Measurements from ENCODE around the gene FAXDC2.
A peak's percentile ranks its signal among the peaks of the same experiment; 100 is the strongest.
"Not testable (repeated sequence)": the region's sequence is repeated elsewhere in the genome, so short reads cannot be mapped to it uniquely, and the experiment has no call there.

FAXDC2 gene

DNA sequence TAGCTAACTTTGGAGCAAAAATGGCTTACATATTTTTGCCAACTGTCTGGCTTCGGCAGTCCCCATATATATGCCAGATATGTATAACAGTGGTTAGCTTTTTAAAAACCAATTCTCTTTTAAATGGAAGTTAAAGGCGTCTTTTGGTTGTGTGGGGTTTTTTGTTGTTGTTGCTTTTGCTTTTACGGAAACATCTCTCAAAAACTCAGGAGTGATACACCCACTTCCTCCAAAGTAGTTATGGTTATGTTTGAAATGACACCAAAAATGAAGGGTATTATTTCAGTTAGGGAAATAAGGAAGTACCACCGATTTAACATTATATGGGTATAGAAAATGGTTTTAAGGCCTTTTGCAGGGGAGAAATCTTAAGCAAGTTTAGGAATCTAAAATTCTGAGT, 10.4 kb upstream of the FAXDC2 start:
- DNase-seq = no peak

GRCh38 chr5:154860123-154860522, 9.7 kb upstream of the FAXDC2 start:
- DNase-seq = peak in 1 of 2 experiments; percentile 35

DNA sequence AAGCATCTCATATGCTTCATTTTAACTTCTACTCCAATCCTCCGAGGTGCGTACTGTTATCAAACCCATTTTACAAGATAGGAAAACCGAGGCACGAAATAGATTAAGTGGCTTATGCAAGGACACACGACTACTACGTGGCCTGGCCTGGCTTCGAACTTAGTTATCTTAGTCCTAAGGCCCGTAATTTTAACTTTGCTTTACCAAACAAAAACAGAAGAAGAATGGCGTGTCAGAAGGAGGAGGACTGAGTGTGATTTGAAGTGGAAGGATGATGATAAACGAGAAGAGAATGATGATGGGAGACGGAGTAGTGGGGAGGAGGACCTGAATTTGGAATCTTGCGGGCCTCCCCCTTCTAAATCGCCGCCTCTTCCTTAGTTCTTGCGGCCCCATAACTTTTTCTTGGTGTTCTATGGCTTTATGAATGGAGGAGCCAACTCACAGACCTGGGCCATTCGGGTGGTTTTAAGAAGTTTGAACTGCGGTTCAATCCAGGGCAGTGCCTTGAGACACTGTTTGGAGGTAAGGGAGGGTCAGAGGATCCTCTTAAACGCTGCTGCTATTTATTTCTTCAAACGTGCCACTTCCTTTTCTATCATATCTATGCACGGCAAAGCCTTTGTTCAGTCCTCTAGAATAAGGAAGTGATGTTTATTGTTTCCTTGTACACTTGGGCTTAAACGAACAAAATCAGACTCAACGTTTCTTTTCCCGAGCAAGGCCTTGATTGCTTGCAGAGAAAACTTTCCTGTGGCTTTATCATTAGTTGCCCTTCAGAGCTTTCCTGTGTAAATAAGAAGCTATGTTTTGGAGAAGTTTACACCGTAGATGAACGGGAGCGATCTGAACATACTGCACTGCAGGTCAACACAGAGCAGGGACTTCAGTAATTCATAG, 8.8 kb upstream of the FAXDC2 start:
- peak in 1 of 2 experiments; percentile 35 for DNase-seq

DNA sequence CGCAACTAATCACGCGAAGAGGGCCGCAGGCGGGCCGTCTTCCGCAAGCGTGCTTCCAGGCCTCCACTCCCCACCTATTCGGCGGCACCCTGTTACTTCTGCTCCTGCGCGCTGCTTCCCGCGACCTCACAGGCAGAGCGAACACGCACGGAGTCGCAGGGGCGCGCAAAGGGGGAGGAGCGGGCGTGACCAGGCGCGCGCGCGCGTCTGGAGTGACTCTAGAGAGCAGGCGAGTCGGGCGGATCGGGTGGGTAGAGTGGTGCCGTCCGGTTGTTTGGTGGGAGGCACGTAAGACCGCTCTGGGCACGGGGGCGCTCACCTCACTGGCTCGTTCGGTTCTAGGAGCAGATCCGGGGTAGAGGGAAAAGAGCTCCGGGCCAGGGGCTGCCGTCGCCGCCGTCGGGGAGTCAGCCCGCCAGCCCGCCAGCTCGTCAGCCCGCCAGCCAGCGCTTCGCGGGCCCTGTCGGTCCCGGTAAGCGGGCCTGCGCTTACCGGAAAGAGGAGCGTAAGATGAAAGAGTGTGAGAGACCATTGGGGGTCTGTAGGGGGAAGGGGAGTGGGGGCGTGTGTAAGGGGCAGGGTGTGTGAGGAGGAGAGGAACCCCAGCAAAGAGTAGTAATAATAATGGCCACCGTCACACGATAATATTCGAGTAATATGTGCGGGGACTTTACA, 8.0 kb upstream of the FAXDC2 start, which contains the start of gene CNOT8:
Gene CNOT8, plus strand, starts transcription at position 331 of the 675 bp plus-strand sequence. CDS start 4,652 bp downstream, outside the sequence.
- DNase-seq = peak; percentile 99

DNA sequence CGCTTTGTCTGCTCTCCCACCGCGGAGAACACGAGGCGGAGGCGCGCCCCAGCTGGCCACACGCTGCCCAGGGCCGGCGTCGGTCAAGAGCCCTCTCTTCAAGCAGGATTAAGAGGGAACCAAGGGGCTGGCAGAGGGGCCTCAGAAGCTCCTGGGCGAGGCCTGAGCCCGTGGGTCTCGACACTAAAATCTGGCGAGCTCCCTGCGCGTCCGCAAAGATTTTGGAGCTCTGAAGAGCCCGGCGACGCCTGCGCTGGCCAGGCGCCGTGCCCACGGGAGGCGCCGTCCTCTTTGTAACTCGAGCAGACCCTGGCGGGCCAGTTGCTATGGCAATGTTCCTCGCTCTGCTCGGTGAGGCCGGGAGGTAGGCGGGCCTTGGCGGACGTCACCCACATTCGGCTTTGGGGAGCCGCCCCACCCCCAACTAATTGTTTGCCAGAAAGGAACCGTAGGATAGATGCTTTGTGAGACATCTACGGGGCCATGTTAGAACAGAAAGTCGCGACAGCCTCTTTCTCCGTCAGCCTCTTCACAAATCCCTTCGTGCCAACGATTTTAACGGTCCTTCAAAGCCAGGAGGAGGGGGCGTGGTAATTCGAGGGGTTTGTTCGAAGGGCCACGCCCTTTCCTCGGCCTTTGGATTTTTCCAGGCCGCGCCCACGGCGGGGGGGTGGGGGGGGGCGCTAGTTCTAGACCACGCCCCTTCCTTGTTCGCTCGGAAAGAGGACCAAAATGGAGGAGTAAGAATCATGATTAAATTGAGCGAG, 7.3 kb upstream of the FAXDC2 start:
- DNase-seq = peak; percentile 88 to 90

- DNase-seq = no peak
Observed at GRCh38 chr5:154851351-154851750, 948 bp upstream of the FAXDC2 start.

DNA sequence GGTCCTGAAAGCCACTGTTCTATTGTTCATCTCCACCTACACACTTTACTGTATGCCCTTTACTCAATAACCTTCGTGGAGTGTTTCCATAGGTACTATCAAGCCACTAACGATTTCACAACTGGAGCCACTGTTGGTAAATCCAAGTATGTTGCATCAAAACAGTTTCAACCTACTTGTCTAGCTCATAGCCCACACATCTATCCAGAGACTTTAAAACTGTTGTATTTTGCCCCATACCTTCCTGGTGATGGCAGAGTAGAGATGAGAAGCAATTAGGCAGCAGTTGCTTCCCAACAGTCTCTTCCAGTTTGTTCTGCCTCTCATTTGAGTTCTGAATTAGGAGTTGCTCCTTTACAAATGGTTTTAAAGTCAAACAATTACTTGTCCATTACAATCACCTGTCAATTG, 607 bp downstream of the FAXDC2 start:
- no peak for DNase-seq

DNA sequence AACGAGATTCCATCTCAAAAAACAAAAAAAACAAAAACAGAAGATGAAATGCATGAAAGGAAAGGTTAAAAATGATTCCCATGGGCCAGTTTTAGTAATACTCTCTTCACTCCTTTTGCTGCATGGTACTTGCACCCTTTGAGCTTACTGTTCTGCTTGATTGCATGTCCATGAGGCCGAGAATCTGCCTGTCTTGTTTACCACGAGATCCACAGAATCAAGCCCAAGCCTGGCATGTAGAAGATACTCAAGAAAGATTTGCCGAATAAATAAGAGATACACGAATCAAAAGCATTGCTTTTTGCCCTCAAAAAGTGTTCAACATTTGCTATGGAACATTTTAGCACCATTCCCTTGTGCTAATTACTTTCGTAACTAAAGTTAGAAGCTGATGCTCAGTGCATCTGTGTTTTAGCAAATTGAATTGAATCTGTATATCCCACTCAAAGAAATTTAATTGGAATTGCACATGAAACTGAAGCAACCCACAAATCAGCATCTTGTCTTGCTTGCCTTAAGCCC, 1.1 kb downstream of the FAXDC2 start:
- no peak for DNase-seq

DNA sequence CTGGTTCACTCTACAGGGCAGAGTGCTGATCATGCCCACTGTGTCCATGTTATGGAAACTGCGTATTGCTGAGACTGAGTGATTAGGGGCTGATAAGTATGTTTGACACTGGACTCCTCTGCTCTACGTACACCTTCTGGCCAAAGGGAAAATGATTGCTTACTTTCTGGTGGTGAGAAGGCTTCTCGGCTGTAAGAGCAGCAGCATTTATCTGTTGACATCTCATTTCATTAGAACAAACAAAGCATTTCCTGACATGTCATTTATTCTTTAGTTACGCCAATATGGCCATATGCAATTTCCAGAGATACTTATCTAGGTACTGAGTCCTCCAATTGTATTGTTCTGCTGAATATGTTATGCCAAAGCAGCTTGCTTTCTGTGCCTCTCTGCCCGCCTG, 5.6 kb downstream of the FAXDC2 start:
- DNase-seq = no peak

DNA sequence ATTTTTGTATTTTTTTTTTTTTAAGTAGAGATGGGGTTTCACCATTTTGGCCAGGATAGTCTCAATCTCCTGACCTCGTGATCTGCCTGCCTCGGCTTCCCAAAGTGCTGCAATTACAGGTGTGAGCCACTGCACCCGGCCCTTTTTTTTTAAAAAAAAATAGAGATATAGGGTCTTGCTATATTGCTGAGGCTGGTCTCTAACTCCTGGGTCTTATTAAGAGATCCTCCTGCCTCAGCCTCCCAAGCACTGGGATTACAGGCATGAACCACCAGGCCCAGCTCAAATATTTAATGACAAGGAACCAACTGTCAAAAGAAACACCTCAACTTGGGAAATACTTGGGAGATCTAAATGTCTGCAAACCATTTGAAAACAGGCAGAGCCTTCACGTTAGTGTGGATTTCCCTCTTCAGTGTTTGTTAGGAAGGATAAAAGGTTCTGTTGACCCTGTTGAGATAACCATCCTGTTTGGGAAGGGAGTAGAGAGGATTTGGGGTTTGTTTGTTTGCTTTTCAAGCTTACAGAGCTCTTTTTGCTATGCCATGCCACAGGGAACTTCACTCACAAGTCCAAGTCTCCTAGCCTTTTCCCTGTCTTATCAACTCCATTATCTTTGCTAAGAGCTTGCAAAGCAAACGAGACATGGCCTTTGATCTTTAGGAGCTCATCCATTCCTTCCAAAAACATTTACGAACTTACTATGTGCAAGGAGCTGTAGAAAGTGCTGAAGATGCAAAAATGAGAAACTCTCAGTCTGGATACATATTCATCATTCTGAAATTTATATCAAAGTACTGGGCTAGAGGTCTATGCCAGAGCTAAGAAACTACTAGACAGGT, 7.5 kb downstream of the FAXDC2 start:
- no peak for DNase-seq

DNA sequence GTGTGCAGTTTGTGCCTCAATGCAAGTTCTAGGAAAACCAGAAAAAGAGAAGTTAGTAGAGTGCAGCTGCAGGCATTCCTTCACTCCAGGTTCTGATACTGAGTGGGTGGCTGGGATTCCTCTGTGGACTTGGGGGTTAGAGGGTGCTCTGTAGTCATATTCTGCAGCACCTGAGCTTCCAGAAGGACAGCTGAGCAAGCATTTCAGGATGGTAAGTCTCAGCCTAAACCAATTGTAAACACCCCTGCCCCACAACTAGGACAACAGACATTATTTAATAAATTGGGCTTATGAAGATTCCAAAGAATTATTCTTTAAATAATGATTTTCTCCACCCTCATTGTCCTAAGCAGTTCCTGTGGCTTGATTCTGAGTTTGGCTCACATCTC, 9.1 kb downstream of the FAXDC2 start:
- no peak for DNase-seq

- DNase-seq = no peak
Observed at GRCh38 chr5:154840435-154841272, 9.7 kb downstream of the FAXDC2 start.

DNA sequence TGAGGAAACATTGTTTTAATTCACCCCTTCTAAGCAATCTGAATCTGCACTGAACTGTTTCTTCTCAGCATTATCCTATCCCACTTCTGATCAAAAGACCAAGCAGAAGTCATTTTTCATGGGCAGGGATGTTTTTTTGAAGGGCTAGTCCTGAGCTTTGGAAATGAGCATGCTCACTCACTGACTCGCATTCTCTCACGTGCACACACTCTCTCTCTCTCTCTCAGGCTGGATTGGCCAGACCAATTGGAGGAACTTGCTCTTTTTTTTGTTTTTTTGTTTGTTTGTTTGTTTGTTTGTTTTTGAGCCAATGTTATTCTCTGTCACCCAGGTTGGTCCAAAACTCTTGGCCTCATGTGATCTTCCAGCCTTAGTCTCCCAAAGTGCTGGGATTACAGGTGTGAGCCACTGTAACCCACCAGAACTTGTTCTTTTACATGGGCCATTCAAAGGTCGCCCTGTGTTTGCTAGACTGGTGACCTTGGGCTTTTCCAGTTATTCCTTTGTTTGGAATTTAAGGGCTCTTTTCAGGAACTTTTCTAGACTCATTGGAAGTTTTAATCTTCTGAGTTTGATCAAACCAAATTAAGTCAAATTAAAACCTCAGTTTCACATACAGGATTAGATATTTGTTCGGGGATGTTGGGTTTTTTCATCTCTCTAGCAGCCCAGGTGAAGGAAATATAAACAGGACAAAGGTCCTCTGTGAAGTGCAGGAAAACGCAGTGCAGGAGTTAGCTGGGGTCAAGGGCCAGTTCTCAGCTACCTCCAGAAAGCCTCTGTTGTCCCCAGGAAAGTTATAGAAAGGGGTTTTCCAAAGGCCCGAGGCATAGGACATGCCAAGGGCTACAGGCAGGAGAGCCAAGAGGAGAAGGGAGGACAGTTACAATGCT, 13.1 kb downstream of the FAXDC2 start:
- DNase-seq = no peak

- no peak for DNase-seq
Observed at GRCh38 chr5:154836225-154836624, 14.2 kb downstream of the FAXDC2 start.

DNA sequence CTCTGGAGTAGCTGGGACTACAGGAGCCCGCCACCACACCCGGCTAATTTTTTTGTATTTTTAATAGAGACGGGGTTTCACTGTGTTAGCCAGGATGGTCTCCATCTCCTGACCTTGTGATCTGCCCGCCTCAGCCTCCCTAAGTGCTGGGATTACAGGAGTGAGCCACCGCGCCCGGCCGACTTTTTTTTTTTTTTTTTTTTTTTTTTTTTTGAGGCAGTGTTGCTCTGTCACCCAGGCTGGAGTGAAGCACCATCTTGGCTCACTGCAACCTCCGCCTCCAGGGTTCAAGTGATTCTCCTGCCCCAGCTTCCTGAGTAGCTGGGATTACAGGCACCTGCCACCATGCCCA, 14.7 kb downstream of the FAXDC2 start:
- not testable (repeated sequence) for DNase-seq

DNA sequence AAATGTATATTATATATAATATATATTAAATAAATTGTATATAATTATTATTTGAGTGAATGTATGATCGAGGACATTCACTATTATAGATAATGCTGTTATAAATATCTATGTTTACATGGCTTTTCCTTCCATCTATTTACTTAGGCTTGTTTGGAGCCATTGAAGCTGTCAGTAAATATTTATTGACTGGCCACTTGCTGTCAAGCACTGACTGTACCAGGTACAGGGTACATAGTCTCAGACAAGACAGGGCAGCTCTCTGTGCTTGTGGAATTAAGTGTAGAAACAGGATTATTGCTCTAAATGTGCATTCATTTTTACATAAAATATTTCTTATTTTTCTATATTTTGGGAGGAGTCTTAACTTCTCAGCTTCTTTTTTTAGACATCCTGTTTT, 16.4 kb downstream of the FAXDC2 start:
- DNase-seq = no peak

- not testable (repeated sequence) for DNase-seq
Observed at GRCh38 chr5:154832804-154833203, 17.6 kb downstream of the FAXDC2 start.

- no peak for DNase-seq
Observed at GRCh38 chr5:154831451-154831850, 19.0 kb downstream of the FAXDC2 start.

DNA sequence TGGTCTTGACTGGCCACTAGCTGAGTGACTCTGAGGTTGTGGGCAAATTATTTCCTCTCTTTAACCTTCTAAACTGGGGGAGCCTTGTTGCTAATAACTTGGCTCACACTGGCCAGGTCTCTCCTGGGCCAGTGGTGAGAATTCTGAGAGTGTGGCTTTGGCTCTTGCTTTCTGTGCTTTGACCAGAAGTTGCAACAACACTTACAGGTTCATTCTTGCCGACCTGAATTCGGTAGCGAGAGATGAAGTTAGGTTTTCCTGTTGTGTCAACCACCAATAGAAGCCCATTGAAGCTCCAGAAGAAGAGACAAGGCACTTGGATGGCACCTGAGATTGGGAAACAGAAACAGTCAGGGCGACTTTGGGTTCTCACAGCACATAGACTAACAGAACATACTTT, 19.8 kb downstream of the FAXDC2 start:
- DNase-seq = no peak

- no peak for DNase-seq
Observed at GRCh38 chr5:154830219-154830595, 20.2 kb downstream of the FAXDC2 start.

Measured in activated T-cell treated with anti-CD3 and anti-CD28 coated beads, Interleukin-2, amount 50 U/mL, for 48 hours (primary cell).